Measurements from ENCODE around the gene PLA2G4A.
"Not testable (repeated sequence)": the region's sequence is repeated elsewhere in the genome, so short reads cannot be mapped to it uniquely, and the experiment has no call there.

PLA2G4A gene

GRCh38 chr1:186922814-186923213 lies 94.1 kb downstream of the PLA2G4A start:
- DNase-seq (ENCODE audit: low spot score), result not testable (repeated sequence)

GRCh38 chr1:186923486-186923885 lies 94.7 kb downstream of the PLA2G4A start:
- no peak for DNase-seq (ENCODE audit: low spot score)

GRCh38 chr1:186925881-186926669 lies 97.3 kb downstream of the PLA2G4A start:
- DNase-seq (ENCODE audit: low spot score), result no peak

- DNase-seq (ENCODE audit: low spot score), result no peak
Measured at GRCh38 chr1:186927884-186928283, 99.1 kb downstream of the PLA2G4A start.

- no peak for DNase-seq (ENCODE audit: low spot score)
Measured at GRCh38 chr1:186930238-186930637, 101.5 kb downstream of the PLA2G4A start.

GRCh38 chr1:186937016-186937670 lies 108.4 kb downstream of the PLA2G4A start:
- no peak for DNase-seq (ENCODE audit: low spot score)

- DNase-seq (ENCODE audit: low spot score), result no peak
Measured at GRCh38 chr1:186943891-186944686, 115.3 kb downstream of the PLA2G4A start.

GRCh38 chr1:186945146-186945545 lies 116.4 kb downstream of the PLA2G4A start:
- DNase-seq (ENCODE audit: low spot score), result no peak

GRCh38 chr1:186948535-186948934 lies 119.8 kb downstream of the PLA2G4A start:
- no peak for DNase-seq (ENCODE audit: low spot score)

- DNase-seq (ENCODE audit: low spot score), result no peak
Measured at GRCh38 chr1:186949173-186949572, 120.4 kb downstream of the PLA2G4A start.

- DNase-seq (ENCODE audit: low spot score), result no peak
Measured at GRCh38 chr1:186950547-186950946, 121.8 kb downstream of the PLA2G4A start.

- no peak for DNase-seq (ENCODE audit: low spot score)
Measured at GRCh38 chr1:186953876-186954275, 125.1 kb downstream of the PLA2G4A start.

GRCh38 chr1:186957314-186957713 lies 128.6 kb downstream of the PLA2G4A start:
- DNase-seq (ENCODE audit: low spot score), result peak; percentile 26

GRCh38 chr1:186958520-186958919 lies 129.8 kb downstream of the PLA2G4A start:
- no peak for DNase-seq (ENCODE audit: low spot score)

- DNase-seq (ENCODE audit: low spot score), result no peak
Measured at GRCh38 chr1:186960861-186961260, 132.1 kb downstream of the PLA2G4A start.

GRCh38 chr1:186965847-186966246 lies 137.1 kb downstream of the PLA2G4A start:
- no peak for DNase-seq (ENCODE audit: low spot score)

- DNase-seq (ENCODE audit: low spot score), result no peak
Measured at GRCh38 chr1:186966456-186966855, 137.7 kb downstream of the PLA2G4A start.

GRCh38 chr1:186967656-186968394 lies 139.1 kb downstream of the PLA2G4A start:
- peak; percentile 17 for DNase-seq (ENCODE audit: low spot score)

- peak; percentile 75 for DNase-seq (ENCODE audit: low spot score)
Measured at GRCh38 chr1:186974774-186975181, 146.0 kb downstream of the PLA2G4A start.

- DNase-seq (ENCODE audit: low spot score), result no peak
Measured at GRCh38 chr1:186975220-186975619, 146.5 kb downstream of the PLA2G4A start.

GRCh38 chr1:186976700-186977099 lies 148.0 kb downstream of the PLA2G4A start:
- no peak for DNase-seq (ENCODE audit: low spot score)
